PC-9 (cell line): ENCODE measurements around the gene AKAP5. TPM values are rescaled to one million over a fixed set of nuclear protein-coding genes. Genes with fewer than 3 reads are reported as not detected.

ENCODE experiments used
- BruUV-seq: library from RNA; stranded (reverse); fragments of 400-500 nt; replicated peaks from 2 replicates; lab custom pipeline; 2021; lab: Mats Ljungman, UMichigan
- CTCF ChIA-PET: fragments of 300-600 bp; sonication (Branson Sonifier 250); formaldehyde crosslinking; loops from one replicate; lab custom pipeline; 2022; ENCODE audit warnings: antibody characterized with exemption; lab: Charles Lee
- POLR2A ChIA-PET: fragments of 300-600 bp; sonication (Branson Sonifier 250); formaldehyde crosslinking; loops from one replicate; lab custom pipeline; 2022; ENCODE audit warnings: antibody characterized with exemption; ENCODE audit not compliant: unreplicated experiment; lab: Charles Lee
- DNase-seq, 2 experiments: peaks; one replicate each; pipeline versions ENCODE4 v3.0.0 to v3.0.0-alpha.2; 2015 to 2022; ENCODE audit warnings: mixed read lengths in 1 of 2
- H2AFZ ChIP-seq: fragments of 200-600 bp; sonication (generic); 2 replicates; pipeline ENCODE4 v1.8.1; 2017; ENCODE audit warnings: antibody characterized with exemption
- H3F3A ChIP-seq: fragments of 200-600 bp; sonication (generic); 2 replicates; pipeline ENCODE4 v1.8.1; 2017; ENCODE audit warnings: antibody characterized with exemption, mild to moderate bottlenecking, low read depth; ENCODE audit not compliant: insufficient read depth
- H3K27ac ChIP-seq: fragments of 200-600 bp; sonication (generic); 2 replicates; pipeline ENCODE4 v1.6.1; 2016; ENCODE audit warnings: mixed run types
- H3K27me3 ChIP-seq: fragments of 200-600 bp; sonication (generic); 2 replicates; pipeline ENCODE4 v1.6.1; 2016; ENCODE audit warnings: low read depth, mixed run types; ENCODE audit not compliant: insufficient read depth
- H3K36me3 ChIP-seq: fragments of 200-600 bp; sonication (generic); 2 replicates; pipeline ENCODE4 v1.6.1; 2016; ENCODE audit warnings: low read depth, mixed run types
- H3K4me1 ChIP-seq: fragments of 200-600 bp; sonication (generic); replicated peaks from 2 replicates; pipeline ENCODE4 v1.6.1; 2016; ENCODE audit warnings: mixed run types; ENCODE audit not compliant: insufficient read depth
- H3K4me2 ChIP-seq: fragments of 200-600 bp; sonication (generic); 2 replicates; pipeline ENCODE4 v1.6.1; 2017; ENCODE audit warnings: mixed run types
- H3K4me3 ChIP-seq: fragments of 200-600 bp; sonication (generic); 2 replicates; pipeline ENCODE4 v1.6.1; 2016; ENCODE audit warnings: mixed run types
- H3K79me2 ChIP-seq: fragments of 200-600 bp; sonication (generic); 2 replicates; pipeline ENCODE4 v1.6.1; 2017; ENCODE audit warnings: low read depth, mixed run types
- H3K9me2 ChIP-seq: fragments of 200-600 bp; sonication (generic); 2 replicates; pipeline ENCODE4 v1.8.1; 2017; ENCODE audit warnings: mild to moderate bottlenecking; ENCODE audit not compliant: insufficient read depth
- H3K9me3 ChIP-seq: fragments of 200-600 bp; sonication (generic); 2 replicates; pipeline ENCODE4 v1.8.1; 2016; ENCODE audit warnings: low read depth; ENCODE audit not compliant: insufficient read depth
- H4K20me1 ChIP-seq: fragments of 200-600 bp; sonication (generic); 2 replicates; pipeline ENCODE4 v1.8.1; 2017; ENCODE audit not compliant: insufficient read depth
- EZH2 ChIP-seq: fragments of 200-600 bp; sonication (generic); IDR thresholded peaks from 2 replicates; pipeline ENCODE4 v1.8.0; 2017; ENCODE audit warnings: antibody characterized with exemption, low read depth
- intact Hi-C: fragments of 100-400 bp; cut with micrococcal nuclease; formaldehyde crosslinking; loops from one replicate; pipeline ENCODE4 v1.10.0; 2022; ENCODE audit not compliant: unreplicated experiment
- total RNA-seq: library from RNA; stranded (reverse); gene quantifications from 2 replicates; pipeline ENCODE4 v1.2.3, GENCODE V29; 2021
- TF ChIP-seq, protein P1 (sequence below): fragments of 200-600 bp; sonication (generic); conservative IDR thresholded peaks from 2 replicates; pipeline ENCODE4 v1.6.1; 2017; ENCODE audit warnings: mixed run types, antibody characterized with exemption, mild to moderate bottlenecking, moderate library complexity

The AKAP5 gene
- total RNA-seq, 1 experiment from 2014 or later, result 0.72 TPM

DNA sequence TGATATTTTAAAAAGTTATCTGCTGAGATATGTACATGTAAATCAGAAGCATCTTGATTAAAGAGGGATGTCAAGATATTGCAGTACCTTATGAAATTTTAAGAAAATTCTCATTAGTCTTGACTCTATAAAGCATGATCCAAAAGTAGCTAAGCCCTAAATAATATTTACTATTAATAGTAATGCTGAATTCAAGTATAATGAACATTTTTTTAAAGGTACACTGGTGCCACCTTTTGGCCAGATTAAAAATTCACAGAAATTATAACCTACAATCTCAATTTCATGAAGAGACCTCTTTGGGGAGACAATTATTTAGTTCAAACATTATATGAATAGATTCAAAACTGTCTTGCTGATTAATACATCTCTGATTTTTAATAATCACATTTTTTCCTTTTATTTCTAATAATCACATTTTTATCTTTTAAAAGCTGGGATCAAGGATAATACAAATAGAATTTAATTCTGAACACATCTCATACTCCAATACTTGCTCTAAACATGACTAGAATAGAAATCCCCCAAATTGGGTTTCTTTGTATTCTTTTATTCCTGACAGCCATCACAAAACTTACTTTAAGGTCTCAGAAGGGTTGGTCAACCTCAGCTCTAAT, 13.4 kb downstream of the AKAP5 start:
- Histone ChIP-seq H3K27ac (no peak overlapping the region), H2AFZ (no peak overlapping the region), H3K4me1 (no peaks in the 10 kb centered on the region), H3K79me2 (no peaks in the 10 kb centered on the region), H3K4me2 (no peak overlapping the region), H3K36me3 (no peaks in the 10 kb centered on the region), H3K9me2 (no peaks in the 10 kb centered on the region), H3F3A (no peaks in the 10 kb centered on the region; the same call in 1 of the 2 replicates), H3K4me3 (no peak overlapping the region), H3K27me3 (no peaks in the 10 kb centered on the region), H4K20me1 (no peaks in the 10 kb centered on the region), H3K9me3 (no peaks in the 10 kb centered on the region)
- intact Hi-C loops, result loop anchor here (1.0 kb wide), 1 partner anchor 134 kb away; no protein-coding TSS in a partner anchor
- no TSS peak for BruUV-seq
- ChIA-PET CTCF (interaction anchor here (0.7 to 2.0 kb wide), 2 partner anchors 135 to 177 kb away, joined by 3 to 11 read pairs; no protein-coding TSS in a partner anchor), POLR2A (interaction anchor here (0.6 to 0.7 kb wide), 2 partner anchors 215 to 238 kb away, joined by 3 read pairs; no protein-coding TSS in a partner anchor)
- TF ChIP-seq EZH2, result no peak
- TF ChIP-seq, protein P1, sequence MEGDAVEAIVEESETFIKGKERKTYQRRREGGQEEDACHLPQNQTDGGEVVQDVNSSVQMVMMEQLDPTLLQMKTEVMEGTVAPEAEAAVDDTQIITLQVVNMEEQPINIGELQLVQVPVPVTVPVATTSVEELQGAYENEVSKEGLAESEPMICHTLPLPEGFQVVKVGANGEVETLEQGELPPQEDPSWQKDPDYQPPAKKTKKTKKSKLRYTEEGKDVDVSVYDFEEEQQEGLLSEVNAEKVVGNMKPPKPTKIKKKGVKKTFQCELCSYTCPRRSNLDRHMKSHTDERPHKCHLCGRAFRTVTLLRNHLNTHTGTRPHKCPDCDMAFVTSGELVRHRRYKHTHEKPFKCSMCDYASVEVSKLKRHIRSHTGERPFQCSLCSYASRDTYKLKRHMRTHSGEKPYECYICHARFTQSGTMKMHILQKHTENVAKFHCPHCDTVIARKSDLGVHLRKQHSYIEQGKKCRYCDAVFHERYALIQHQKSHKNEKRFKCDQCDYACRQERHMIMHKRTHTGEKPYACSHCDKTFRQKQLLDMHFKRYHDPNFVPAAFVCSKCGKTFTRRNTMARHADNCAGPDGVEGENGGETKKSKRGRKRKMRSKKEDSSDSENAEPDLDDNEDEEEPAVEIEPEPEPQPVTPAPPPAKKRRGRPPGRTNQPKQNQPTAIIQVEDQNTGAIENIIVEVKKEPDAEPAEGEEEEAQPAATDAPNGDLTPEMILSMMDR, result peak; percentile 79
- no peak for DNase-seq

DNA sequence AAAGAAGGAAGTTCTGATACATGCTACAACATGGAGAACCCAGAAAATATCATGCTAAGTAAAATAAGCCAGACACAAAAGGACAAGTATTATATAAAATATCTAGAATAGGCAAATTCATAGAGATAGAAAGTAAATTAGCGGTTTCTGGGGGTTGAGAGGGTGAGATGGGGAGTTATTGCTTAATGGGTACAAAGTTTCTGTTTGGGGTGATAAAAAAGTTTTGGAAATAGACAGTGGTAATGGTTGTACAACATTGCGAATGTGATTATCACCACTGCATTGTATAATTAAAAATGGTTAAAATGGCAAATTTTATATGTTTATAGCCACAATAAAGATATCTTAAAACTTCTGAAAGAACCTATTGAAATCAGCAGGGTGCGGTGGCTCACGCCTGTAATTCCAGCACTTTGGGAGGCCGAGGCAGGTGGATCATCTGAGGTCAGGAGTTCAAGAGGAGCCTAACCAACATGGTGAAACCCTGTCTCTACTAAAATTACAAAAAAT, 23.3 kb downstream of the AKAP5 start:
- no peaks in the 10 kb centered on the region for H4K20me1 ChIP-seq
- BruUV-seq, result no TSS peak
- no peaks in the 10 kb centered on the region for H3K4me1 ChIP-seq
- ChIA-PET POLR2A (no interaction called here), CTCF (interaction anchor here (0.6 to 0.7 kb wide), 3 partner anchors 41 to 450 kb away, joined by 3 read pairs; no protein-coding TSS in a partner anchor)
- no peaks in the 10 kb centered on the region for H3F3A ChIP-seq
- H3K36me3 ChIP-seq, result peaks cover 7% of the 10 kb centered on the region; the same call in 1 of the 2 replicates
- H3K9me2 ChIP-seq, result no peaks in the 10 kb centered on the region
- H3K27ac ChIP-seq, result no peak overlapping the region
- TF ChIP-seq EZH2, result no peak
- TF ChIP-seq, protein P1, result no peak
- DNase-seq, result no peak
- no peaks in the 10 kb centered on the region for H3K27me3 ChIP-seq
- intact Hi-C loops, result no loop called here
- no peaks in the 10 kb centered on the region for H3K79me2 ChIP-seq
- H2AFZ ChIP-seq, result no peak overlapping the region
- H3K4me2 ChIP-seq, result no peak overlapping the region
- no peaks in the 10 kb centered on the region for H3K9me3 ChIP-seq
- H3K4me3 ChIP-seq, result no peak overlapping the region

DNA sequence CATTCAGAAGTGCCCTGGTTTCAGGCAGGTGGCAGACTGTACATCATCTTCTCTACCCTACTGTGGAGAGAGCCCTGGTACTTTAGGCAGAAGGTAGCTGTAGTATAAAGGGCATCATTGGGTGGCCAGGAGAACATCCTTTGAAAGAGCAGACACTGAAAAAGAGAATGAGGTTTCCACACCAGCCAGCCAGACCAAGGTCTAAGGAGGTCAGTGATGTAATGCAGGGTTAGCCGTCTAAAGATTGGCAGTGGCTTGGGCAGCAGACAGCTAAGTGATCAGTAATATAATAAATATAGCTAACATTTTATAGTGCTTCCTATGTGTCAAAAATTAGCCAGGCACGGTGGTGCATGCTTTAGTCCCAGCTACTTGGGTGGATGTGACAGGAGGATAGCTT, 26.3 kb downstream of the AKAP5 start:
- no TSS peak for BruUV-seq

More for the DNA sequence above, 26.3 kb downstream of the AKAP5 start:
- Histone ChIP-seq H3K4me1 (no peaks in the 10 kb centered on the region), H4K20me1 (peaks cover 3% of the 10 kb centered on the region; the same call in 1 of the 2 replicates), H3K27ac (no peak overlapping the region), H3F3A (no peaks in the 10 kb centered on the region), H3K4me2 (no peak overlapping the region), H3K36me3 (peaks cover 3% of the 10 kb centered on the region; the same call in 1 of the 2 replicates), H3K9me3 (no peaks in the 10 kb centered on the region), H3K9me2 (no peaks in the 10 kb centered on the region), H3K79me2 (no peaks in the 10 kb centered on the region), H3K27me3 (no peaks in the 10 kb centered on the region), H3K4me3 (no peak overlapping the region), H2AFZ (no peak overlapping the region)
- intact Hi-C loops, result no loop called here
- TF ChIP-seq, protein P1, result no peak
- TF ChIP-seq EZH2, result no peak
- no peak for DNase-seq
- CTCF ChIA-PET, result no interaction called here
- POLR2A ChIA-PET, result no interaction called here
